Fibroblast of gingiva (primary cell): ENCODE measurements around the gene SLC25A47.
A peak's percentile ranks its signal among the peaks of the same experiment; 100 is the strongest.

Source experiments
- DNase-seq: peaks from one replicate; pipeline ENCODE4 v3.0.0-alpha.2; 2011; ENCODE audit warnings: low read depth

SLC25A47 gene

DNA sequence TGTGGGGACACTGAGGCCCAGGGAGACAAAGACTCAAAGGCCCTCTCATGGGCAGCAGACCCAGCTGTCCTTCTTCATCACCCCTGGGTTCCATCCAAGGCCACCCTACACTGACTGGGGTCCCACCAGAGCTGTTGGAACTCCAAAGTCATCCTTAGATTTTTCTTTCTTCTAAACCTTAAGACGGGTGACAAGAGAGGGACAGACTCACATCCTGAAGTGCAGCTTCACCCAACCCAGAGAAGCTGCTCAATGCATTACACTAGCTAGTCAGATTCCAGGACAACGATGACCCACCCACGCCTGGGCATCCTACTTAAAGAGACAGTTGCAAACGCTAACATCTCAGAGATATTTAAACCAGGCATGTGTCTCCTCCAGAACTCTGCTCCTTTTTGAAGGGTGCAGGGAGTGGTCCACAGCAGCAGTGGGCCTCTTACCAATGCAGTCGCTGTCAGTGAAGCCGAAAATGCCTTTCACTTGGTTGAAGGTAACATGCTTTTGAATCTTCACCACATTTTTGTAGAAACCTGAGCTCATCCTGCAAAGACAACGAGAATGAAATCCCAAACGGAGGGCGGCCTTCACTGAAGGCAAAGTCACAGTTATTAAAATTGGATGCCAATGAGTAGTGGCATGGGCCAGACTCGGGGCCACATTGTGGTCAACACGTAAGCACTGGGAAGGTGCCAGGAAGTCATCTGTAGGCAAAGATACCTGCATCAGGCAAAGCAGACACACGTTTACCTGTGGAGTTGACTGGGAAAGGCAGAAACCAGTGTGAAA, 23.4 kb downstream of the SLC25A47 start:
- no peak for DNase-seq

DNA sequence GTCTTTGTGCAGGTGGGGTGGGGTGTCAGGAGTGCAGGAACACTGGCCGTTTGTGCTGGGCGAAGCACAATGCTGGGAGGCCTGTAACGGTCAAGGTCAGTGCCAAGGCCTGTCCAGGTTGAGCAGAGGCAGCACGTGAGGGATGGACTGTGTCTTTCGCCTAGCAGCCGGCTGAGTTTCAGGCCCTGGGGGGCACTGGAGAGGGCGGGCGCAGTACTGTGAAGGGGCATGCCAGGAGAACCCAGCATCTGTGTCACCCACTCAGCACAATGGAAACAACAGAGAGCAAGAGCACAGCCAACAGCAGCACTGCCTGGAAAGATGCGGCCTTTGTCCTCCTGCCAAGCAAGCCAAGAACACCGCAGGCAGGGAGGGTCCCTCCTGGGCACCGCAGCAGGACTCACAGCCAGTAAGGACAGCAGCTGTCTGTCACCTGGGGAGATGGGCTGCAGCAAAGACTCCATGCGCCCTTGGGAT, 25.2 kb downstream of the SLC25A47 start:
- DNase-seq: no peak

DNA sequence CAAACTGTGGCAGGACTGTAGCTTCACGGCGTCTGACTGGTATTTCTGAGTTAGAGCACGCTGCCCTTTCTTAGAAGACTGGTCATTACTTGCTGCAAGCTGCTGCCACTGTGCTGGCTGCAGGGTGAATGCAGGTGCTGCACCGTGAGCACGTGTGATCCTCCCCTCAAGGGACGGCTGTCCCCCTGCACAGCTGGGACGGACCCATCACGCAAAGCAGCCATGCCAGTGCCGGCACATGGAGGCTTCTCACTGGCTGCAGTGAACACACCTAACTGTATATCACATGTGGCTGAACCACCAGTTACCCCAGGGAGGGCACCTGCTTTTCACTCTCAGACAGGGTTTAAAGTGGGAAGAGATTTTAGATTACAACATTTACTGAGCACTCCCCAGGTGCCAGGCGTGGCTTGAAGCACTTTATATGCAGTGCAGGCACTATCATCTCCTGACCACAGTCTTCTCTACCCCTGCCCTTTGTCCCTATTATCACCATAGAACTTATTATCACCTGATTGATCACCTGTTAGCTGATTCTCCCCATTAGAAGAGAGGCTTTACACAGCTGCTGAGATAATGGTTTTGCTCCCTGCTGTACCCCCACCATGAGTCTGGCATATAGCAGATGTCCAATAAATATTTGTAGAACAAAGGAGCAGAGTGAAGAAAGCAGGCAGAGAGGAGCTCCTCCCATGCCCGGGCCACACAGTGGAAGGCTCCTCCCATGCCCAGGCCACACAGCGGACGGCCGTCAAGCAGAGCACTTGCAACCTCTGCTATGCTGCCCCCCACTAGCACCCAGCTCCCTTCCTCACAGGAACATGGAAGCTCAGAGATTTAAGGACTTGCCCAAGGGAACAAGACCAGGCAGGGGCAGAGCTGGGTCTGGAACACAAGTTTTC, 25.9 kb downstream of the SLC25A47 start:
- DNase-seq: no peak

DNA sequence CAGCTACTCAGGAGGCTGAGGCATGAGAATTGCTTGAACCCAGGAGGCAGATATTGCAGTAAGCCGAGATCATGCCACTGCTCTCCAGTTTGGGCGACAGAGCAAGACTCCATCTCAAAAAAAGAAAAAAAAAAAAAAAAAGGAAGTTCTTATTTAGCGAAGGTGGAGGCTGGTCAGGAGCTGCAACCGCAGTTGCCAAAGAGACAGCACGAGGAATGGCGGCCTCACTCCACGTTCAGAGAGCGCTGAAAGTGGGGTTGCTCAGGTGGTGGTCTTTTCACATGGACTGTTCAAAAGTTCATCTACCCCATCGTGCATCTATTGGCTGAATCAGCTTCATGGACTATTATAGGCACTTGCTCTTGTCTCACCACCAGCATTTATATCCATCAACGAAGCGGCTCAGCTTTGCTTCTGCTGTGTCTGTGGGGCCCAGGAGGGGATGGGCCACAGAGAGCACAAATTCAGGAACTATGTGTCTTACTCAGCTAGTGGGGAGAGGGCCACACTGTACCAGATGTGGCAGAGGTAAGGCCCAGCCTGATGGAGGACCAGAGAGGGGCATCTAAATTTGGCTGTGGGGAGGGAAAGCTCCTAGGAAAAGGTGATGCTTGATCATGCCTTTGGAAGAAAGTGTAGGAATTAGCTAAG, 27.3 kb downstream of the SLC25A47 start:
- DNase-seq: no peak

DNA sequence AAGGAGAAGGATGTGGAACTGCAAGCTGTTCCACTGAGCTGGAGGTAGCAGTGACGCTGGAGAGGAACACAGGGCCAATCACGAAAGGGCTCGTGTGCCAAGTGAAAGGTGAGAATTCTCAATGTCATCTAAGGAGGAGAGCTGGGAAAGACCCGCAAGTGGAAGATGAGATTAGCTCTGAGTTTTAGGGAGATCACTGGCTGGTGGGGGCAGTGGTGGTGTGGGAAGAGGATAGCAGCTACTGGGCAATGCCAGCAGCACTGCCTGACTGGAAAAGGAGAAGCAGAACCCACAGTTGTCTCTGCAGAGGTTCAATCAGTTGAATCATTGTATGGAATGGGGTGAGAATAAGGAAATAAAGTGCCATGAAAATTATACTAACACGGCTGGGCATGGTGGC, 27.8 kb downstream of the SLC25A47 start:
- DNase-seq: no peak

DNA sequence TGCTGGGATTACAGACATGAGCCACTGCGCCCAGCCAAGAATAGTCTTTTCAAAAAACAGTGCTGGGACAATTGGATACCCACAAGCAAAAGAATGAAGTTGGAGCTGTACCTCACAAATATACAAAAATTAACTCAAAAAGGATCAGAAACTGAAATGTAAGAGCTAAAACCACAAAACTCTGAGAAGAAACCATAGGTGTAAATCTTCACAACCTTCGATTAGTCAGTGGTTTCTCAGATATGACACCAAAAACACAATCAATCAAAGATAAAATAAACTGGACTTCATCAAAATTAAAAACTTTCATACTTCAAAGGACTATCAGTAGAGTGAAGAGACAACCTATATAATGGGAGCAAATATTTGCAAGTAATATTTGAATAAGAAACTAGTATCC, 35.3 kb downstream of the SLC25A47 start:
- no peak for DNase-seq

DNA sequence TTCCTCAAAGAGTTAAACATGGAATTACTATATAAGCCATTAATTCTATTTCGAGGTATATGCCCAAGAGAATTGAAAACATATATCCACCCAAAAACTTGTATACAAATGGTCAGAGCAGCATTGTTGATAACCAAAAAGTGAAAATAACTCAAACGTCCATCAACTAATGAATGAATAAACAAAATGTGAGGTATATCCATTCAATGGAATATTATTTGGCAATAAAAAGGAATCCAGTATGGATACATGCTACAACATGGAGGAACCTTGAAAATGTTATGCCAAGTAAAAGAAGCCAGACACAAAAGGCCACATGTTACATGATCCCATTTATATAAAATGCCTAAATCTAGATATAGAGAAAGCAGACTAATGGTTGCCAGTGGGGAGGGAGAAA, 36.0 kb downstream of the SLC25A47 start:
- DNase-seq: no peak

DNA sequence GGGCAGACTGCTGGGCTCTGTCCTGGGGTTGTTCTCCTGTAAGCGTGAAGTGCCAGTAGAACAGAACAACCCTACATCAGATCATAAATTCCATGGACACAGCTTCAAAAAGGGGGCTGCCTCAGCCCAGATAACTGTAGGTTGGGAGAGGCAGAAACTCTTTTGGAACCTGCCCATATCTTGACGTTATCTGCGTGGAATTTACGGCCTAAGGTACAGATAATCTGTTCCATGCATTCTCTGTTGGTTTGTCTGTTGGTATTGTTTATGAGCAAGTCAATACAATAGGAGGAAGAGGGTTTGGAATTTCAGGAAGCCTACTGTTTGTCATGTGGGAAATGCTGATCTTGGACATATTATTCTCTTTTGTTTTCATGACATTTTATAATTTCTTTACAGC, 36.7 kb downstream of the SLC25A47 start:
- DNase-seq: no peak

DNA sequence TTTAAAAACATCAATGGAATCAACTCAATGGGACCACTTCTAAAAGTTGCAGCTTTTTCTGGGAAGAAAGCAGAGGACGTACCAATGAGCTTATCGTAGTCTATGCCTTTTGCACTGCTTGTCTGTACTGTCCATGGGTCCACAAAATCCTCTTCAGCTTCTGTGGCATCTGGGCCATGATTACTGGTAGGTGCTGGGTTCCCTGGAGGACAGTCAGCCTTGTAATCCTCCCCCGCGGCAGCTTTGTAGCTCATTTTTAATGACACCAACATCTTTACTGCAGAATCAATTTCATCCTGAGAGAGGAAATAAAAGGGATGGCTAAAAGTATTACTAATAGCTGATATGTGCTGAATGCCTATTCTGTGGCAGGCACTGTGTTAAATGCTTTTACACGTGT, 38.5 kb downstream of the SLC25A47 start:
- no peak for DNase-seq

DNA sequence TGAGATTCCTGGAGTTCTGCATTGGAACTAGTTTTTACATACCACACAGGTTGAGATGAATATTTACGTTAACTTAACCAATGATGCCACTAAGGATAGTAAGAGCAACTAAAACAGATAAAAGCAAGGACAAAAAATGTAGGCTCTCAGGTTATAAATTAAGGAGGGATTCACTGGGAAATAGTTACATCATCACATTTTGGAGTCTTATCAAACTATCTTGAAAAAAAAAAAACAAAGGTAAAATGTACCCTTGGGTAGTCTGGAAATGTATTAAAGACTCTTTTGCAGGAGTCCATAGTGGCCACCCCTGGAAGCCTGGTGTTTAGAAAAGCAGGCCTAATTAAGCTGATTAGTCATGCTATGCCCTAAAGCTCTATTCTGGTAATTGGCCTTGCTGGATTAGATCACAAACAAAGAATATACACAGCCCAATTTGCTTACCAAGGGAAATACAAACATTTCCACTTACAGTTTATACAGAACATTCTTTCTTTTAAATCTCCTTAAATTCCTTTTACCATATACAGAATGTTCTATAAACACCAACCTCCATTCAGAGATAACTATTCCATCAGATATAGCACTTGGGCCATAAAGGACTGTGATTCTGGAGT, 39.3 kb downstream of the SLC25A47 start:
- DNase-seq: peak; percentile 9

DNA sequence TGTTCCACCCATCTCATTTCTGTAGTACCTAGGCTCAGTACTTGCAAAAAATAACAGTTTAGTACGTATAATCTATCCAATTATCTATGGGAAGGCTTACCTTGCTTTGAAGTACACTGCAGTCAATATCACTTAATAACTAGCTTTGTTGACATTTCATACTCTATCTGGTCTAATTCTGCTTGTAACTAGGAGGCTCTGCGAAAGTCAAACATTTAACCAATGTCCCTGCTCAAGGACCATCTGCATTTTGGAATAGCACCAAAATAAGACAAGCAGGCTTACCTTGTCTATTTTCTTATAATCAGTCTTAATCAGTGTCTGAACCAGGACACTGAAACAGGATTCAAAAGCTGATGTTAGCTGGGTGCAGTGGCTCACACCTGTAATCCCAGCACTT, 39.9 kb downstream of the SLC25A47 start:
- DNase-seq: no peak

DNA sequence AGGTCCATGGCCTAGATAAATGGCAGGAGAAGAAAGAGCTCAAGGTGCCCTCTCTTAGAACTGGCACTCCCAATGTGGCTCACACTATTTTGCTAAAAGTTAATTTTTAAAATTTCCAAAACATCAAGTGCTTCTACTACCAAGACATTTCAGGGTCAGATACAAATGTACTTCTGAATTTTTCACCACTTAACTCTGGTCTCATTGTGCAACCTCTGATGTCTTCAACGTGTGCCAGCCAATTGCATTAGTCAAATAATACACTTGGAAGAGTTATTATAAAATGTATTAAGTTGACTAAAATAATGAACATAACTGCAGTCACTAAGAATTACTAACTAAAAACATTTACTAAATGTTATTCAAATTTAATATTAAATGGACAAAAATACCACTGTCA, 41.3 kb downstream of the SLC25A47 start:
- DNase-seq: peak; percentile 20

DNA sequence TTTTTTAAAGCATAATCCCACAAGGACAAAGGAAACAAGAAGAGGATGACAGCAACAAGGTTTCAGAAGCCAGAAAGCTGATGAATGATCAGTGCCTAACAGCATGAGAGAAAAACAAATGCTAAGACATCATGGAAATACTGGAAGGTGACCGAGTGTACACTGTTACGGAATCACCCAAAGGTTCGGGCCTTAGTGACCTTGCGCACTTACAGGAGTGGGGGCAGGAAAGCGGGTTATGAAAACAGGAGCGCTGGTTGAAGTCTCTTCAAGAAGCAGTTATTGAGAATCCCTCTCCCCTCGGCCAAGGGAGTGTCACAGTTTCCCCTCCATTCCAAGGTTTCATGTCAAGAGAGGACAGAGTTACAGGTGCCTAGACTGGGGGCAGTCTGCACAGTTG, 42.6 kb downstream of the SLC25A47 start:
- no peak for DNase-seq

DNA sequence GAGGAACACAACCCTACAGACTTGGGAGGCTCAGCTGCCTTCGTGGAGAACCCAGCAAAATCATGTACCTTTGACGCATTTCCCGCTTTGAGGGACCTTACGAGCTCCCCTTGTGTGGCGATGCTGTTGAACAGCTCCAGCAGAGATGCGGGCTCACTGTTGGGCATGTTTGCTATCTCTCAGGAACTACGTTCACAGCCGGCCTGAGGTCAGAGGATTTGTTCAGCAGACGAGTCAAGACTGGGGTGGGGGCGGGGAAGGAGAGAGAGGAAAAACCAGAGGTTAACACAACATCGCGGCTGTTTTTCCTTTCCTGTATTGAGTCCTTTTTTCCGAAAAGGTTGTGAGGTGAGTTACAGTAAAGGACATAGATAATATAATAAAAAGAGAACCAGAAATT, 45.9 kb downstream of the SLC25A47 start:
- DNase-seq: no peak

DNA sequence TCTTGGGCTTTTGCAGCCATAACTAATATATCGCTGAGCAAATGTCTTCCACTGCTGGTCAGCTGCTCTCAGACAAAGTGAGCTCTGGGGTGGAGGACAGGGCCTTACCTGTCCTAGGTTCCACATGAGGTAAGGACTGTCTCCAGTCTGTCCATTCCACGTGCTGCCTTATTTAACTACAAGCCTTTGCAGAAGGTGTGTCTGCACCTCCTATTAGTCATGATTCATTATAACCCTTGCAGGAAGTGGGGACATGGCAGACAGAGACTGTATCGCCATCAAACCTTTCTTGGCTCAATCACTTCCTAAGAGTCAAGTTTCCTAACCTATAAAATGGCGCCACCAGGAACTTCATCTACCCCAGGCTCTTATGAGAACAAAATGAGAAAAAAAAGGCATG, 46.9 kb downstream of the SLC25A47 start:
- DNase-seq: no peak

DNA sequence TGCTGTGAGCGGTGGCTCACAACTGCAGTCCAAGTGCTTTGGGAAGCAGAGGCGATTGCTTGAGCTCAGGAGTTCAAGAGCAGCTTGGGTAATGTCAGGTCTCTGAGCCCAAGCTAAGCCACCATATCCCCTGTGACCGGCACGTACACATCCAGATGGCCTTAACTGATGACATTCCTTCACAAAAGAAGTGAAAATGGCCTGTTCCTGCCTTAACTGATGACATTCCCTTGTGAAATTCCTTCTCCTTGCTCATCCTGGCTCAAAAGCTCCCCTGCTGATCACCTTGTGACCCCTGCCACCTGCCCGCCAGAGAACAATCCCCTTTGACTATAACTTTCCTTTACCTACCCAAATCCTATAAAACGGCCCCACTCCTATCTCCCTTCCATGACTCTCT, 48.6 kb downstream of the SLC25A47 start:
- DNase-seq: no peak

DNA sequence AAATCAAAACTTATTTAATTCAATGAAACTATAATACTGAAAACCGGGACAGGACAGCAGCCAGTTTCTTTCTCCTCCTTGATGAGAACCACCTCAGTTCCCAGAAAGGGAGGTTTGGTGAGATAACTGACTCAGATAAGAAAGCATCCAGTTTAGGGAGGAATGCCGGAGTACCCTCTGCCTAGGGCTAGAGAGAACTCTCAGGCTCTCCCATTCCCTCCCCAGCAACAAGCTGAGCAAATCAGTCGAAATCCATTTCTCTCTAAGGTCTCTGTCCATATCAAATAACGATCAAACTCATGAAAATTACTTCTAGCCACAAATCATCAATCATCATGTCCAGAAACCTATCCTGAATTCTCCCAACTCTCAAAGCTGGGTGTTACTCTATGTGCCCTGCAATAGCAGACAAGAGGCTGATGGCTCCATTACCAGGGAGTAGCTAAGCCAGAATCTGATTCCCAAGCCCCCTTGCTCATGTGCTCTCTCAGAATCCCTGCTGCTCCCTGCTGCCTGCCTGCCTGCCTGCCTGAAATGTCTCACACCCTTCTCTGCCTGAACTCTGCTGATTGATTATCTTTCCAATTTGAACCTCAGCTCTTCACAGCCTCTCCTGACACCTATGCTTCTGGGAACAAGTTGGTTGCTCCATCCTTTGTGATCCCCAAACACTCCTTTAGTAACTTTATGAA, 49.4 kb downstream of the SLC25A47 start:
- DNase-seq: no peak

DNA sequence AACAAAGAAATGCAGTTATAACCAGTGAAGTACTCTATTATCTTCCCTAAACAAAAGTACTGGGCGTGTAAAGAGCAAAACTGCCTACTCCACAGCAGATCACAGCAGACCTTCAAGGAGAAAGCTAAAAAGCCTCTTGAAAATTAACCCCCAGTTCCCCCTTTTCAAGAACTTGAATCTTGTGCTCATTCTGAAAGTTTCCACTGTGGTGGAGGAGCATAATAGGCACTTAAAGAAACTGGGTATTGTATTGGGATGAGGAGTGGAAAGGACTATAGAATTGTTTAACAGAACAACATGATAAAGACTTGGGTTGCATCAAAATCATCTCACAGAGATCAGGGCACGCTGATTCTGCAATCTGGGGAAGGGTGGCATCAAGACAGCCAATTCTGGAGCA, 51.1 kb downstream of the SLC25A47 start:
- no peak for DNase-seq

DNA sequence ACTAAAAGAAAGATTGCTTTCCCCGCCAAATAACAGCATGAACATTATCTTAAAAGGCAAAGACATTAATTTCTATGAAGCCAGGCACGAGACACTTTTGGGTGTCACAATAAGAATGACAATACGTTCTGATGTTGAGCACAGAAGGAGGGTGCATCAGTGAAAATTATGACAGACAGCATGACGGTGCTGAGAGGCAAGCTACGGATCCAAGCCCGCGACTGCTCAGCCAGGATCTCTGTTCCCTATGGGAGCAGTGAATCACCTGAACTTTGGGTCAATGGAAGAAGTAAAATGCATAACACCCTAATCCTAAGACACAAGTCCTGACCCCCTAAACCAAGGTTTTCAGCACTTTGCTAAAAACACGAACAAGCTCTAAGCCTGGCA, 51.7 kb downstream of the SLC25A47 start:
- no peak for DNase-seq

DNA sequence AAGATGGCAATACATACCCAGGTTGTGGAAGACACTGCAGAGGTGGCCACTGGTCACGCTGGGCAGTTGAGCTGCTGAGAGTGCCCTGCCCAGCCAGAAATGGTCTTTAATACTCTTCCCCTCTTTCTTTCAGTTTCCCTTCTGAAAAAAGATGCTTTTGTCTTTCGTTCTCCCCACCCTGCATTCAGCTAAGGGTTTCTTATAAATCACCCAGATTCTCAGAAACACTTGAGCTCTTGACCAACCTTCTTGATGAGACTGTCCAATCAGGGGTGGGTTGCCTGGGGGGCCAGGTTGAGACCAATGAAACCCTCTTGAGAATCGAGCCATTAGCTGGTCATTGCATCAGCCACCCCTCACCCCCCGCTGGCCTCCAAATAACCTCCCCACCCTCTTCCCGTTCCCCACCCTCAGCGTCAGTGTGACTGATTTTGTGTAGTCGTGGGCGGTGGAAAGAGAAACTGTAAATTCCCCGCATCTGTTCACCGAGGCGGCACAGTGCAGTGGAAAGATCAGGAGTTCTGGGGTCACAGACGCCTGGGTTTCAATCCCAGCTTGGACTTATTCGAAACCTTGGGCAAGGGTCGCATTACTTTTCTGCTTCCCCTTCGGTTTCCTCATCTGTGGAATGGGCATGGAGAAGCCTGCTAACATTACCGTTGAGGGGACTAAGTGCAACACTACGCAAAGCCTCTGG, 52.3 kb downstream of the SLC25A47 start:
- DNase-seq: peak; percentile 95
